Ectodermal cell (in vitro differentiated cells): Measurements from ENCODE around the gene ZCCHC14.
"Not testable (repeated sequence)": the region's sequence is repeated elsewhere in the genome, so short reads cannot be mapped to it uniquely, and the experiment has no call there.

Experiments used
- H3K27ac ChIP-seq: 2 replicates; pipeline ENCODE4 v1.7.0; 2013; ENCODE audit warnings: mild to moderate bottlenecking, low read depth, low read length; ENCODE audit not compliant: insufficient read depth, poor library complexity, severe bottlenecking
- H3K27me3 ChIP-seq: 2 replicates; pipeline ENCODE4 v1.7.0; 2013; ENCODE audit warnings: mild to moderate bottlenecking, low read length; ENCODE audit not compliant: insufficient read depth, control insufficient read depth, poor library complexity, severe bottlenecking
- H3K36me3 ChIP-seq: one replicate; pipeline ENCODE4 v1.7.0; 2013; ENCODE audit warnings: low read length; ENCODE audit not compliant: control insufficient read depth, insufficient read depth
- H3K4me1 ChIP-seq: one replicate; pipeline ENCODE4 v1.7.0; 2013; ENCODE audit warnings: low read length; ENCODE audit not compliant: control insufficient read depth, insufficient read depth
- H3K4me3 ChIP-seq: 2 replicates; pipeline ENCODE4 v1.7.0; 2013; ENCODE audit warnings: low read depth, low read length, control low read depth; ENCODE audit not compliant: insufficient read depth
- H3K9me3 ChIP-seq: 2 replicates; pipeline ENCODE4 v1.7.0; 2013; ENCODE audit warnings: mild to moderate bottlenecking, low read length, moderate library complexity; ENCODE audit not compliant: control insufficient read depth
- WGBS, 2 experiments: methylation state at CpG; one replicate each; pipeline ENCODE4 v1.1.7; 2013; ENCODE audit warnings: missing lambda C conversion rate in 2 of 2; 5-methylcytosine and 5-hydroxymethylcytosine counted together

Gene ZCCHC14

DNA sequence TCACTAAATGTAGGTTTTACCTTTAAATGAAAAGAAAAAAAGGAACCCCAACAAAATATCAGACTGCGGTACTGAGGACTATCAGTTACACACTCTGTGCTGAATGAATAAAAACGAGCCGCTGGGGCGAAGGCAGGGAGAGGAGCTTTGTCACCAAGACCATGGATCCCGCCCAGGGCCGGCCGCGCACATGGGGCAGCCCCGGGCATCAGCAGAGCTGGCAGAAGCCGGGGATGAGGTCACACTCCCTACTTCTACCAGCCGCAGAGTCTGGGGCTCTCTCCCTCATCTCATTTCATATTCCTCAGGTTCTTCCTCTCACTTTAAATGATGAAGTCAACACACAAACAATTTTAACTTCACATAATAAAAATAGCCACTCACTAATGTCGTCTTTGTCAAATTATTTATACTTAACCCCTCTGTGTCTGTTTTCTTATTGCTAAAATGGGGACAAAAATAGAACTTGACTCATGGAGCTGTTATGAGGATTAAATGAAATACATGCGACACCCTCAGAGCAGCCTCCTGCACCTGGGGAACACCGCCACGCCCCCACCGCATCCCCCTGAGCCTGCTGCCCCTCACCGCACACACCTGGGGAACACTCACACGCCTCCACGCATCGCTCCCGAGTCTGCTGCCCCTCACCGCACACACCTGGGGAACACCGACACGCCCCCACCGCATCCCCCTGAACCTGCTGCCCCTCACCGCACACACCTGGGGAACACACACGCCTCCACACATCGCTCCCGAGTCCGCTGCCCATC is 15.4 kb downstream of the ZCCHC14 start:
- not testable (repeated sequence) for H3K9me3 ChIP-seq, H3K36me3 ChIP-seq, H3K4me3 ChIP-seq, H3K4me1 ChIP-seq, H3K27ac ChIP-seq, H3K27me3 ChIP-seq
- 94 to 95% methylated on average over 29 to 30 of the region's 30 CpGs for WGBS, 2 experiments

DNA sequence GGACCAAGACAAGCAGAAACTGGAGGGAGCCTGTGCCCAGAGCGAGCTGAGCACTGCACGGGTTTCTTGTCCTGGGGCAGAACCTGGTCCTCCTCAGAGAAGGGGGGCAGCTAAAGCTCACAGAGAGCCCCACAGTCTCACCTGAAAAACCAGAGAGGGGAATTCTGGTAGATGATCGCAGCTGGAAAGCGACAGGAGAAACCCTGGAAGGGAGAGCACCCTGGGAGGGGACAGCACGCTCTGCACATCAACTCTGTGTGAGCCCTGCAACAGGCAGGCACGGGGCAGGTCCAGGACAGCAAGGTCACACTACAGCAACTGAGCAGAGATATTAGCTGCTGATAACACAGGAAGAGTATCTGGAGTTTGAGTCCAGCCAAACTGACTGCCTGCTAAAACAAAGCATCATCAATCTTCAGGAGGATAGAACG is 18.2 kb downstream of the ZCCHC14 start:
- Histone ChIP-seq H3K27me3 (no peaks in the 10 kb centered on the region), H3K9me3 (no peaks in the 10 kb centered on the region), H3K4me1 (peaks cover 9% of the 10 kb centered on the region), H3K27ac (no peak overlapping the region), H3K36me3 (no peaks in the 10 kb centered on the region), H3K4me3 (no peak overlapping the region)
- WGBS, 2 experiments = 89 to 97% methylated on average over 7 of the region's 7 CpGs

DNA sequence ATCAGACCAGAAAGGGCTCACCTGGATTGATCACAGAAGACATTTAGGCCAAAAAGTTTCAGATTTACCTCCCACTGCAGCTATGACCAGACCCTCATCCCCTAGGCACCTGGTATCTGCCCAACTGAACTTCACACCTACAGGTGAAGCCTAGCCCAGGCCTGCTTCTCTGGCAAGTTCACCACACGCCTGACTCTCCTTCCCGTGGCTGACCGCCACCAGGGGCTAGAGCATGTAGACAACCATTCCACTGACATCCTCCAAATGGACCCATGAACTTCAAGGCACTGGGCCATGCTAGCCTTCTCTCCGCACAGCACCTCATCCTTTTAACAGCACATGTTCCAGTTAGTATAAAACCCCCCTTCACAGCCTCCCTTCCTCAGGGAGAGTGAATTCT is 18.8 kb downstream of the ZCCHC14 start:
- no peaks in the 10 kb centered on the region for H3K36me3 ChIP-seq
- H3K9me3 ChIP-seq = no peaks in the 10 kb centered on the region
- no peaks in the 10 kb centered on the region for H3K27me3 ChIP-seq
- 92 to 96% methylated on average over 4 of the region's 4 CpGs for WGBS, 2 experiments
- H3K27ac ChIP-seq = no peak overlapping the region
- H3K4me1 ChIP-seq = peaks cover 9% of the 10 kb centered on the region
- no peak overlapping the region for H3K4me3 ChIP-seq

DNA sequence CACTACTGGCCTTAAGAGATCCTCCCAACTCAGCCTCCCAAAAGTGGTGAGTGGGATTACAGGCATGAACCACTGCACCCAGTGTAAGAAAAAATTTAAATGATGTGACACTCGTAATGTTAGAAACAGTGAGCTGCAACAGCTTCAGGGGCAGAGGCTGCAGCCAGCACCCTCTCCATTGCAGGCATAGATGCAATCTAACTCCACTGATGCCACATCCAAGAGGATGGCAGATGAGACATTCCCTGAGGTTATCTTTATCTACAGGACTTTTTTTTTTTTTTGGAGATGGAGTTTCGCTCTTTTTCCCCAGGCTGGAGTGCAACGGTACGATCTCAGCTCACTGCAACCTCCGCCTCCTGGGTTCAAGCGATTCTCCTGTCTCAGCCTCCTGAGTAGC is 19.9 kb downstream of the ZCCHC14 start:
- H3K27ac ChIP-seq = no peak overlapping the region
- no peak overlapping the region for H3K4me3 ChIP-seq
- no peaks in the 10 kb centered on the region for H3K27me3 ChIP-seq
- no peaks in the 10 kb centered on the region for H3K9me3 ChIP-seq
- no peaks in the 10 kb centered on the region for H3K36me3 ChIP-seq
- 90 to 92% methylated on average over 6 of the region's 6 CpGs for WGBS, 2 experiments
- peaks cover 9% of the 10 kb centered on the region for H3K4me1 ChIP-seq

DNA sequence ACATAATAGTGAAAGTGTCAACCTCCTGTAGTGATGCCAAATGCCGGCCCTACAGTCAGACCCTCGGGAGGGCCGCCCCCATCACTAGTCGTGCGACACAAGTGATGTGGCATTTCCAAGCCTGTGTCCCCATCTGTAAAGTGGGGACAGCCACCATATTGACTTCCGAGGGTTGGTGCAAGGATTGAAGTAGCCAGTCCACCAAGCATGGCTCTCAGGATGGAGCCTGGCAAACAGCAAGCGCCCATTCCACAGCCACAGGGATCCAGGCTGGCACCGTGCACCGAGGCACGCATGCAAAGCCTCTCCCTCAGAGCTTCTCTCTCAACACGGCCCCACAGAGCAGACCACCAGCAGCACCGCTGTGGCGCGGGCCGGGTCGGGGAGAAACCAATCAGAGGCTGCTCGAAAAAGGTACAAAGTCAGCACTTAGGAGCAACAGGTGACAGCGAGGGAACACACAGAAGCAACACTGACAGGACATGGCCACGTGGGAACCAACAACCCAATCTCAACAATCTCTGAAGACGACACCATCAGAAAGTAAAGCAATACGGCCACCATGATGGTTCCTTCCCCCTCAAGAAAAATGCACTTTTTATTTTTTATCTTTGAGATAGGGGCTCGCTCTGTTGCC is 20.6 kb downstream of the ZCCHC14 start:
- Histone ChIP-seq H3K9me3 (no peaks in the 10 kb centered on the region), H3K36me3 (no peaks in the 10 kb centered on the region), H3K27ac (no peak overlapping the region), H3K27me3 (no peaks in the 10 kb centered on the region), H3K4me3 (no peak overlapping the region), H3K4me1 (peaks cover 9% of the 10 kb centered on the region)
- 84 to 87% methylated on average over 22 of the region's 22 CpGs for WGBS, 2 experiments

DNA sequence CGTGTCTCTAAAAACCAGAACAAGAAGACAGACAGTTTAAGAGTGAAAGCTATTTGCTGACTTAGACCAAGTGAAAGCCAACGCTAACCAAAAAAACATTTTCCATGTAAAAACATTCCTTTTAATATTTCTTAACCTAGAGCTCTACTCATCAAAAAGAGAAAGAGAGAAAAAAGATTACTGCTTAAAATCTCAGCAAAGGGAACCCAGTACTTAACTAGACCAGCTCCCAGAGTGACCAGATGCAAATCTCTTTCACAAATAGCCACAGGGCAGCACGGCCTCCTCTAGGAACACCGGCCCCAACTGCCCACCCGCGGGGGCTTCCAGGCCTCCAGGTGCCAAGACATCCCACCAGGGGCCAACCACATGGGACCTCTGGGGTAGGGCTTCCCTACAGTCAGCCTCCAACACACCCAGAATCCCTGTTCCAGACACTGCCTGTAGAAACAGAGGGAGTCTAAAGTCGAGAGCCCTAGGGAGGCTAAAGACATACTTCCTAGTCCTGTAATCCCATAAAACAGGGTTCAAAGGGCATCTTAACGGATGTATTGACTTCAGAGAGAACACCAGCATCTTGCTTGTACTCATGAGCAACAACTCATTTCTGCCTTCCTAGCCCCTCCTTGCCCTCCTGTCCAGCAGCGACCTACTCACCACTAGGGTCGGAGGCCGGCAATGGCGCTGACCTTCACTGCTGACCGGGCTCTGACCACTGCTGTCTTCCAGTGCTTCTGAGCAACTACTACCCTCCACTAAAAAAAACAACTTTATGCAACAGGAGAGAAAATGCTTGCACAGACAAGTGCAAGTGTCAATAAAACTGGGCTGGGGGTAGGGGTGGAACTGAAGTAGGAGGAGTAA is 21.3 kb downstream of the ZCCHC14 start:
- Histone ChIP-seq H3K4me3 (no peak overlapping the region), H3K9me3 (no peaks in the 10 kb centered on the region), H3K27me3 (no peaks in the 10 kb centered on the region), H3K4me1 (peaks cover 9% of the 10 kb centered on the region), H3K27ac (no peak overlapping the region), H3K36me3 (no peaks in the 10 kb centered on the region)
- 77 to 79% methylated on average over 13 of the region's 13 CpGs for WGBS, 2 experiments

DNA sequence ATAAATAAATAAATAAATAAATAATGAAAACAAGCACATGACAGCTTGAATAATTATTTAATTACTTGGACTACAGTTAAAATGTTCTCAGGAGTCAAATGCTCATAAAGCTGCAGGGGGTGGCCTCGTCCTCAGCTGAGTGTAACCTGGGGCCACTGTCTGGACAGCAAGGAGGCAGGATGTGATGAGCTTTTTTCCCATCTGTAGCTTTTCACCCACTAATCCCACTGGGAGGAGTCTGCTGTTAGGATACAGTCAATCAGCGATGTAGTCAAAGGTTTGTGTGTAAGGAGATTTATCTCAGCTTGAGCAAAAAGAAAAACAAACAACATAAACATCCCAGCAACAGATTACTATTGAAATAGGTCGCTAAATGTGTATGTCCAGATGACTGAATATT is 22.5 kb downstream of the ZCCHC14 start:
- 82 to 92% methylated on average over 2 of the region's 3 CpGs for WGBS, 2 experiments
- H3K4me1 ChIP-seq = peaks cover 17% of the 10 kb centered on the region

DNA sequence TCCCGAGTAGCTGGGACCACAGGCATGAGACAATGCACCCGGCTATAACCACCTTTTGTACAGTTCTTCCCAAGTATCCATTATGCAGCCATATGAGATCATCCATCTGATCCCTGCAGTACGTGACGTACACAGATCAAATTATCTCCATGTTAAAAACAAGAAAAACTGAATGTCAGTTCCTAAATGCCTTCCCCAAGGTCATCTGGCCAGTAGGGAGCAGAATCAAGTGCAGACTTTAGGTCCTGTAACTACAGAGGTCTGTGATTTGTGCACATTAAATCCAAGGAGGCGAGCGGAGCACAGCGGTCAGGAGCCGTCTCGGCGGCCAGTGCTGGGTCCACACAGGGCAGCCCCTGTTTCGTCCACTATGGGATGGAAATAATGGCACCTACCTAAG is 23.7 kb downstream of the ZCCHC14 start:
- 96 to 97% methylated on average over 11 of the region's 11 CpGs for WGBS, 2 experiments
- H3K9me3 ChIP-seq = no peaks in the 10 kb centered on the region

More for the DNA sequence above, 22.5 kb downstream of the ZCCHC14 start:
- Histone ChIP-seq H3K9me3 (no peaks in the 10 kb centered on the region), H3K4me3 (no peak overlapping the region), H3K36me3 (no peaks in the 10 kb centered on the region), H3K27me3 (no peaks in the 10 kb centered on the region), H3K27ac (no peak overlapping the region)

DNA sequence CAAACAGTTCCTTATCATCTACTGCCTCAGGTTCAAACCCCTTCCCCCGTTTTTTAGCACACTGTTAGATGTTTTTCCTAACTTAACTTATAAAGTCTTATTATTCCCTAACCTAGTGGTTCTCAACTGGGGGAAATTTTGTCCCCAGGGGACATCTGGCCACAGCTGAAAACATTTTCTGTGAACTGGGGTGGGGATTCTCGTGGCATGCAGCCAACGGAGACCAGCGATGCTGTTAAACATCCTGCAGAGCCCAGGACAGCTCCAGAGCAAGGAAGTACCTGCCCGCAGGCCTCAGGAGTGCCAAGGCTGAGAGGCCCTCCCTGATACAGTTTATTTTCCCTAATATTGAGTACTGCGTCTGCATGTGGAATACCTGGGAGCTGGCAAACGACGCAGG is 24.3 kb downstream of the ZCCHC14 start:
- Histone ChIP-seq H3K4me1 (peaks cover 23% of the 10 kb centered on the region), H3K27ac (no peak overlapping the region), H3K36me3 (no peaks in the 10 kb centered on the region), H3K9me3 (no peaks in the 10 kb centered on the region), H3K4me3 (no peak overlapping the region), H3K27me3 (no peaks in the 10 kb centered on the region)
- WGBS, 2 experiments = 94 to 96% methylated on average over 8 of the region's 8 CpGs

More for the DNA sequence above, 23.7 kb downstream of the ZCCHC14 start:
- no peak overlapping the region for H3K4me3 ChIP-seq
- H3K27ac ChIP-seq = no peak overlapping the region
- no peaks in the 10 kb centered on the region for H3K27me3 ChIP-seq
- no peaks in the 10 kb centered on the region for H3K36me3 ChIP-seq
- peaks cover 23% of the 10 kb centered on the region for H3K4me1 ChIP-seq

DNA sequence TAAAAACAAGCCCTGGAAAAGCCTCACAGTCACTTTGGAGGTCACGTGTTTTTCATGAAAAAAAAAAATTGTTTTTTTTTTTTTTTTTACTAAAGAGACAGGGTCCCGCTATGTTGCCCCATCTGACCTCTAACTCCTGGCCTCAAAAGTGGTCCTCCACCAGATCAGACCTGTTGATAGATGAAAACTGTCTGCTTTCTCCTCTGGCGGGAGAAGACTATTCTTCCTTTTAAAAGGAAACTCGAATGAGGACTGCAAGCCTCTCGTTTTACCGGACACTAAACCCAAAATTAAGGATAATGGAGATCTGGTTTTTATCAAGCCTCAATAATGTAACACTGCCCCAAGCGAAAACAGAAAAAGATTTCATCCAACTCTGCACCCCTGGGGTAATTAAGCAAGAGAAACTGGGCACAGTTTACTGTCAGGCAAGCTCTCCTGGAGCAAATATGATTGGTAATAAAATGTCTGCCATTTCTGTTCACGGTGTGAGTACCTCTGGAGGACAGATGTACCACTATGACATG is 25.8 kb downstream of the ZCCHC14 start:
- 94 to 97% methylated on average over 8 of the region's 8 CpGs for WGBS, 2 experiments
- Histone ChIP-seq H3K36me3 (no peaks in the 10 kb centered on the region), H3K4me1 (peaks cover 23% of the 10 kb centered on the region)

More for the DNA sequence above, 25.8 kb downstream of the ZCCHC14 start:
- Histone ChIP-seq H3K9me3 (no peaks in the 10 kb centered on the region), H3K27ac (no peak overlapping the region), H3K27me3 (no peaks in the 10 kb centered on the region), H3K4me3 (no peak overlapping the region)
